K562 (cell line): ENCODE results near the gene MT4. TPM values are rescaled to one million over a fixed set of nuclear protein-coding genes. Genes with fewer than 3 reads are reported as not detected.
"Not testable (repeated sequence)": the region's sequence is repeated elsewhere in the genome, so short reads cannot be mapped to it uniquely, and the experiment has no call there.

Experiments used
- ATAC-seq: fragments of 200-7000 bp; cut with Tn5 transposase; 3 replicates; pipeline ENCODE4 v1.9.1; 2020; ENCODE audit warnings: moderate library complexity
- BruUV-seq: library from RNA; stranded (reverse); fragments of 400-500 nt; replicated peaks from 2 replicates; lab custom pipeline; 2021; lab: Mats Ljungman, UMichigan
- CTCF ChIA-PET: fragments of 300-600 bp; formaldehyde crosslinking; extraction: SDS; loops from one replicate; lab custom pipeline; 2021; ENCODE audit warnings: low intra/inter-chr PET ratio; lab: Yijun Ruan, JAX
- POLR2A ChIA-PET: fragments of 300-600, 350-650 bp; sonication (Branson Sonifier 250); formaldehyde crosslinking; extraction: SDS; loops from one replicate; lab custom pipeline; 2021; ENCODE audit warnings: antibody characterized with exemption, inconsistent platforms; lab: Yijun Ruan, JAX
- DNase-seq, 4 experiments: peaks; one replicate each; pipeline versions ENCODE4 v3.0.0 to v3.0.0-alpha.2; 2011 to 2018; ENCODE audit warnings: low spot score in 3 of 4, mixed read lengths in 3 of 4; ENCODE audit errors: extremely low read depth in 1 of 4
- FAIRE-seq: peaks from 2 replicates; lab custom pipeline; 2011; peaks lifted over from hg19 to GRCh38; lab: Jason Lieb, UNC
- H2AFZ ChIP-seq: 2 replicates; pipeline ENCODE4 v1.6.0; 2011; ENCODE audit warnings: low read depth, low read length, control low read depth, inconsistent platforms
- H3K27ac ChIP-seq: fragments of 200-600 bp; 3 replicates; pipeline ENCODE4 v1.8.0; 2011; ENCODE audit warnings: low read depth, mild to moderate bottlenecking, control low read depth, inconsistent platforms, low read length, moderate library complexity, mixed read lengths; ENCODE audit errors: extremely low read depth
- H3K27me3 ChIP-seq, 2 experiments: fragments of 300-600 bp in 1 of 2; 2 replicates in 1 of 2; 3 replicates in 1 of 2; pipeline versions ENCODE4 v1.6.0 to v1.8.0; 2011; ENCODE audit warnings: inconsistent platforms in 2 of 2, low read length in 2 of 2, mild to moderate bottlenecking in 1 of 2, mixed read lengths in 1 of 2, moderate library complexity in 1 of 2; ENCODE audit not compliant: control insufficient read depth in 2 of 2, insufficient read depth in 2 of 2
- H3K36me3 ChIP-seq: fragments of 300-600 bp; 3 replicates; pipeline ENCODE4 v1.8.0; 2011; ENCODE audit warnings: mild to moderate bottlenecking, low read length, inconsistent platforms; ENCODE audit not compliant: control insufficient read depth, insufficient read depth
- H3K4me1 ChIP-seq, 2 experiments: fragments of 200-600 bp in 1 of 2; replicated peaks in 1 of 2; 2 replicates in 1 of 2; 3 replicates in 1 of 2; pipeline versions ENCODE4 v1.5.1 to v1.8.0; 2011; ENCODE audit warnings: inconsistent platforms in 2 of 2, low read length in 2 of 2, mild to moderate bottlenecking in 1 of 2, mixed read lengths in 1 of 2, moderate library complexity in 1 of 2; ENCODE audit not compliant: control insufficient read depth in 2 of 2, insufficient read depth in 2 of 2
- H3K4me2 ChIP-seq: 2 replicates; pipeline ENCODE4 v1.6.1; 2011; ENCODE audit warnings: low read length, control low read depth, inconsistent platforms, mixed read lengths; ENCODE audit not compliant: insufficient read depth
- H3K4me3 ChIP-seq: fragments of 200-600 bp; sonication (generic), shearing (Covaris generic); 2 replicates; pipeline ENCODE4 v1.5.1; 2016; ENCODE audit warnings: control low read depth, inconsistent platforms
- H3K79me2 ChIP-seq: fragments of 200-600 bp; 3 replicates; pipeline ENCODE4 v1.8.0; 2011; ENCODE audit warnings: low read length, inconsistent platforms; ENCODE audit not compliant: control insufficient read depth, insufficient read depth
- H3K9ac ChIP-seq, 2 experiments: 2 replicates each; pipeline versions ENCODE4 v1.6.0 to v1.6.1; 2011; ENCODE audit warnings: low read depth in 2 of 2, low read length in 2 of 2, control low read depth in 1 of 2, inconsistent platforms in 1 of 2, mild to moderate bottlenecking in 1 of 2, mixed read lengths in 1 of 2; ENCODE audit not compliant: insufficient read depth in 1 of 2
- H3K9me1 ChIP-seq: one replicate; pipeline ENCODE4 v1.6.0; 2011; ENCODE audit warnings: inconsistent platforms, mild to moderate bottlenecking, low read length, moderate library complexity; ENCODE audit not compliant: control insufficient read depth, insufficient read depth
- H3K9me3 ChIP-seq: replicated peaks from 2 replicates; pipeline ENCODE4 v1.5.1; 2011; ENCODE audit warnings: low read depth, low read length, inconsistent platforms; ENCODE audit not compliant: control insufficient read depth, insufficient read depth
- H4K20me1 ChIP-seq: replicated peaks from 2 replicates; pipeline ENCODE4 v1.6.1; 2011; ENCODE audit warnings: low read length, inconsistent platforms, mixed read lengths; ENCODE audit not compliant: control insufficient read depth, insufficient read depth
- CEBPB ChIP-seq: fragments of 450-650 bp; IDR thresholded peaks from 2 replicates; pipeline ENCODE4 v1.6.1; 2016; ENCODE audit warnings: missing genetic modification characterization, missing compliant biosample characterization
- GATAD2B ChIP-seq: fragments of 450-650 bp; IDR thresholded peaks from 2 replicates; pipeline ENCODE4 v1.6.1; 2017; ENCODE audit warnings: mild to moderate bottlenecking, borderline replicate concordance
- ILF3 ChIP-seq: fragments of 450-650 bp; IDR thresholded peaks from 2 replicates; pipeline ENCODE4 v1.6.1; 2018; ENCODE audit warnings: antibody characterized with exemption, mild to moderate bottlenecking, moderate library complexity, borderline replicate concordance
- WGBS: fragments of 100-300 bp; shearing (Covaris generic); methylation state at CpG from one replicate; pipeline ENCODE4 v1.1.6; 2016; ENCODE audit warnings: low coverage, mixed read lengths; ENCODE audit not compliant: insufficient coverage; ENCODE audit errors: missing lambda C conversion rate; 5-methylcytosine and 5-hydroxymethylcytosine counted together
- in situ Hi-C: fragments of 300-500 bp; cut with MboI; formaldehyde crosslinking; loops from 4 replicates; pipeline ENCODE4 v1.15.0; 2018; ENCODE audit warnings: inconsistent platforms, mixed read lengths
- intact Hi-C: fragments of 100-400 bp; cut with micrococcal nuclease; formaldehyde crosslinking; loops from 2 replicates; pipeline ENCODE4 v1.14.2; 2022
- polyA plus RNA-seq, 8 experiments: library from polyadenylated mRNA; depleted of rRNA in 4 of 8; stranded (reverse) in 5 of 8; unstranded in 3 of 8; fragments of >200 nt; fragmentation: Nextera tagmentation in 2 of 8; fragmentation: Illumina TruSeq in 1 of 8; extraction: Ambion mirVana in 2 of 8; extraction: Trizol in 1 of 8; gene quantifications; 2 replicates each; pipeline versions ENCODE4 v1.2.1 to v1.2.3, GENCODE V29; 2011 to 2014; ENCODE audit warnings: inconsistent platforms in 1 of 8, missing spikeins in 1 of 8
- total RNA-seq, 7 experiments: library from RNA; depleted of rRNA in 6 of 7; stranded (reverse); fragments of >200 nt in 6 of 7; fragmentation: Illumina TruSeq in 2 of 7; extraction: Trizol in 2 of 7; gene quantifications; 2 replicates each; pipeline versions ENCODE4 v1.2.1 to v1.2.3, GENCODE V29; 2011 to 2021; ENCODE audit warnings: low replicate concordance in 1 of 7
- TF ChIP-seq, protein P1 (sequence below): fragments of 250-450 bp; sonication (Bioruptor Pico); IDR thresholded peaks from 2 replicates; pipeline ENCODE4 v1.4.0; 2020; ENCODE audit warnings: mild to moderate bottlenecking, moderate library complexity, borderline replicate concordance

Gene MT4
- total and polyA plus RNA-seq, 9 of the 15 experiments (the other 6 are each of a cell fraction or from before 2014, with no cell fraction given) = not detected

DNA sequence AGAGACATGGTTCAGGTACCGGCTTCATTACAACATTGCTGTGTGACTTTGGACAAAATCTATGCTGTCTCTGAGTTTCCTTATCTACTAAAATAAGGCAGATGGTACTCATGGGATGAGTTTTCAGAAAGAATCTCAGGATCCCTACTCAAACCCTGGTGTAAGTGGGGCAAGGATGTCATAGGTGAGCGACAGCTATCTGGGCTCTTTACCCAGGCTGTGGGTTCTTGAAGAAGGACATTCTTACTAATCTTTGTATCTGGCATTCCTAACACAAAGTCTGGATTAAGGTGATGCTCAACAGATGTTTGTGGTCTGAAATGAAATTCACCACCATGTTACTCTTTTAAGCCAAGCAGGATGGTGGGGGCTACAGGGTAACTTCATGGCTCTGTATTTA, 18.0 kb downstream of the MT4 start:
- H3K4me3 ChIP-seq, H3K27ac ChIP-seq, DNase-seq, ATAC-seq, BruUV-seq, H3K9ac ChIP-seq, intact Hi-C loops, H3K79me2 ChIP-seq, H2AFZ ChIP-seq, FAIRE-seq, H4K20me1 ChIP-seq, H3K4me1 ChIP-seq, H3K4me2 ChIP-seq, H3K9me1 ChIP-seq, H3K9me3 ChIP-seq, H3K36me3 ChIP-seq, CTCF ChIA-PET: not testable (repeated sequence)
- in situ Hi-C loops = loop anchor here (10.0 kb wide), 1 partner anchor 282 kb away; the partner anchor contains the start of gene SLC12A3
- H3K27me3 ChIP-seq = peaks cover 22 to 44% of the 10 kb centered on the region in 2 experiments
- POLR2A ChIA-PET = interaction anchor here (0.7 kb wide), 1 partner anchor 92 kb away, joined by 3 read pairs; no protein-coding TSS in a partner anchor
- 26% methylated on average over 2 of the region's 2 CpGs for WGBS

DNA sequence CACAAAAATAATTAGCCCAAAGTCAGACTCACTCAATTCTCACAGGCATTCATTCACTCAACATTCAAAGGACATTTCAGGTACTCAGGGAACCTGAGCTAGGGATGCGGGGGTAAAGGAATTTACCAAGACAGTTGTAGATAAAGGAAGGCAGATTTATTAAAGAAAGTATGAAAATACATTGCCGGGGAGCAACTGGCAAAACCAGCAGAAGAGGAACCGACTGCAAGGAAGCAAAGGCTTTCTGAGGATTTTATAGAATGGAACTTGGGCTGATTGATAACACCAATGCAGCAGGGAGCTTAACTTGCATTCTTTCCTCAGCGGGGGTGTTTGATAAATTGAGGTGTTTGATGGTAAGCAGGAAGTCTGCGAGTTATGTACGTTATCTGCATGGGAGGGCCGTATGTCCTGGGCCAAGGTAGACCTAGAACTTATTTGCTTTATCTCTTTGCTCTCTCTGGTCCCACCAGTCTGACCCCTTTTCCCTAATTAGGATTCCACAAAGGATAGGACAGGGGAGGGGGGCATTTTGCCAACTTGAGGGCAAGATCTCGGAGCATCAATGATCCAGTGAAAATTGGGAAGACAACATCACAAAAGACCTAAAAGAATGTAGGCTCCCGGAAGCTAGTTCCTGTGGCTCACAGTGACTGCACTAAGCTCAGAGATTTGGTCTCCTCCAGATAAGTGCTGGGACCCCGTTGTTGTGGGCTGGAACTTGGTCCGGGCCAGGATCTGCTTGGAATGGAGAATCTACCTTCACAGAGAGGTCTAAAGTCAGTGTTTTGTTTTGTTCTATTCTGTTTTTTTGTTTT, 18.7 kb downstream of the MT4 start:
- BruUV-seq = no TSS peak

More for the DNA sequence above, 18.7 kb downstream of the MT4 start:
- peaks cover 22 to 47% of the 10 kb centered on the region in 2 experiments; a peak in 4 of 5 replicates for H3K27me3 ChIP-seq
- no peaks in the 10 kb centered on the region for H3K4me1 ChIP-seq
- intact Hi-C loops (no loop called here), in situ Hi-C loops (loop anchor here (10.0 kb wide), 1 partner anchor 281 kb away; the partner anchor contains the start of gene SLC12A3)
- FAIRE-seq = no peak
- WGBS = 2% methylated on average over 11 of the region's 11 CpGs
- no peak for DNase-seq
- no peaks in the 10 kb centered on the region for H3K9me3 ChIP-seq
- H2AFZ ChIP-seq = no peak overlapping the region
- TF ChIP-seq GATAD2B = no peak
- no peak for TF ChIP-seq CEBPB (tag)
- TF ChIP-seq ILF3 = no peak
- TF ChIP-seq, protein P1, sequence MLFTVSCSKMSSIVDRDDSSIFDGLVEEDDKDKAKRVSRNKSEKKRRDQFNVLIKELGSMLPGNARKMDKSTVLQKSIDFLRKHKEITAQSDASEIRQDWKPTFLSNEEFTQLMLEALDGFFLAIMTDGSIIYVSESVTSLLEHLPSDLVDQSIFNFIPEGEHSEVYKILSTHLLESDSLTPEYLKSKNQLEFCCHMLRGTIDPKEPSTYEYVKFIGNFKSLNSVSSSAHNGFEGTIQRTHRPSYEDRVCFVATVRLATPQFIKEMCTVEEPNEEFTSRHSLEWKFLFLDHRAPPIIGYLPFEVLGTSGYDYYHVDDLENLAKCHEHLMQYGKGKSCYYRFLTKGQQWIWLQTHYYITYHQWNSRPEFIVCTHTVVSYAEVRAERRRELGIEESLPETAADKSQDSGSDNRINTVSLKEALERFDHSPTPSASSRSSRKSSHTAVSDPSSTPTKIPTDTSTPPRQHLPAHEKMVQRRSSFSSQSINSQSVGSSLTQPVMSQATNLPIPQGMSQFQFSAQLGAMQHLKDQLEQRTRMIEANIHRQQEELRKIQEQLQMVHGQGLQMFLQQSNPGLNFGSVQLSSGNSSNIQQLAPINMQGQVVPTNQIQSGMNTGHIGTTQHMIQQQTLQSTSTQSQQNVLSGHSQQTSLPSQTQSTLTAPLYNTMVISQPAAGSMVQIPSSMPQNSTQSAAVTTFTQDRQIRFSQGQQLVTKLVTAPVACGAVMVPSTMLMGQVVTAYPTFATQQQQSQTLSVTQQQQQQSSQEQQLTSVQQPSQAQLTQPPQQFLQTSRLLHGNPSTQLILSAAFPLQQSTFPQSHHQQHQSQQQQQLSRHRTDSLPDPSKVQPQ (CRISPR knock-in tag) = no peak
- ChIA-PET POLR2A (interaction anchor here (0.7 kb wide), 1 partner anchor 93 kb away, joined by 3 read pairs; no protein-coding TSS in a partner anchor), CTCF (no interaction called here)
- no peaks in the 10 kb centered on the region for H3K9me1 ChIP-seq
- H3K36me3 ChIP-seq = no peaks in the 10 kb centered on the region
- H3K79me2 ChIP-seq = no peaks in the 10 kb centered on the region
- no peak for ATAC-seq
- no peak overlapping the region for H3K27ac ChIP-seq
- no peak overlapping the region for H3K4me3 ChIP-seq
- no peak overlapping the region for H3K4me2 ChIP-seq
- H4K20me1 ChIP-seq = no peaks in the 10 kb centered on the region; the same call in 1 of the 2 replicates
- no peak overlapping the region for H3K9ac ChIP-seq
